NCI-H526 treated with DMSO at 0.1 percent for 48 hours (cell line): ENCODE results near the gene RYR3.

Experiments used
- DNase-seq: peaks from one replicate; lab custom pipeline; 2025; lab: John Stamatoyannopoulos, UW

The RYR3 gene

DNA sequence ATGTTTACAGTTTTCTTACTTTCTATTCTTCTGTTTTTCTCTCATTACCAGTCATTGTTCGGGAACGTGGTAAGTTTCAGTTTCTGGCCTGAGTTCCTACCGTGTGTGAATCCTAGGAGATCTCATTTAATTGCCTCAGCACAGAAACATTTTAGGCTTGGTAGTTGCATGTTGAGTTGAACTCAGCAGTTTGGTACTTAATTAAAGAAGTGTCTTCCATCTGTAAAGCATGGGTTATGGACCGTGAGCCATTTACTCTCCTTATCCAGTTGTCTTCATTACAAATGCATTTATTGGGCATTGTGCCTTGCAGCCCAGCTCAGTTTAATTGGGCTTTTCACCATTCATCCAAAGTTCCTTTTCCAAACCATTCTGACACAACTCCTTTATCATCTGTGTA, 515.4 kb downstream of the RYR3 start:
- no peak for DNase-seq

DNA sequence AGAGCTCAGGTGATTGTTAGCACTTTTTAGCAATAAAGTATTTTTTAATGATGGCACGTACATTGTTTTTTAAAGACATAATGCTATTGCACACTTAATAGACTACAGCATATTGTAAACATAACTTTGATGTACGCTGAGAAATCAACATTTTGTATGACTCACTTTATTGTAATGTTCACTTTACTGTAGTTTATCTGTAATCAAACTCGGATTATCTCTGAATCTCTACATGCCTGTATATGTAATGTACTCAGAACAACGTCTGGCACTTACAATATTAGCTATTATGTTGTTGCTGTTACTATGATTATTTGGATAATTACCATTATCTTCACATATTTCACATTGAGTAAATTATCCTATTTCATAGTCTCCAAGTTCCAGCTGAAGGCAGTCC, 519.6 kb downstream of the RYR3 start:
- DNase-seq, result no peak

DNA sequence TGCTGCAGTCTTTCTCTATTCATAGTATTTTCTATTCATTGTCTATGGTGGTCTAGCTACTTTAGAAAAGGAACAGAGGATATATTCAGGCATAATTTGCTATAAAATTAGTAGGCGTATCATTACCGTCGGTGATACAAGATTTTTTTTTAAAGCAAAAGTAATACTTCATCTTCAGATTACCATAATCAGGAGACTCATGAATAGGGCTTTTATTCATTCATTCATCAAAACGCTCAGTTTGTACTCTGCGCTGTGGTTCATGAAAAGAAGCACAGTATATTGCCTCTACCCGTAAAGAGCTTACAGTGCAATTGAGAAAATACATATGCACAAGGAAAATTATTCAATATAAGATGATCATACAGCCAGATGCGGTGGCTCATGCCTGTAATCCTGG, 520.9 kb downstream of the RYR3 start:
- DNase-seq, result no peak

DNA sequence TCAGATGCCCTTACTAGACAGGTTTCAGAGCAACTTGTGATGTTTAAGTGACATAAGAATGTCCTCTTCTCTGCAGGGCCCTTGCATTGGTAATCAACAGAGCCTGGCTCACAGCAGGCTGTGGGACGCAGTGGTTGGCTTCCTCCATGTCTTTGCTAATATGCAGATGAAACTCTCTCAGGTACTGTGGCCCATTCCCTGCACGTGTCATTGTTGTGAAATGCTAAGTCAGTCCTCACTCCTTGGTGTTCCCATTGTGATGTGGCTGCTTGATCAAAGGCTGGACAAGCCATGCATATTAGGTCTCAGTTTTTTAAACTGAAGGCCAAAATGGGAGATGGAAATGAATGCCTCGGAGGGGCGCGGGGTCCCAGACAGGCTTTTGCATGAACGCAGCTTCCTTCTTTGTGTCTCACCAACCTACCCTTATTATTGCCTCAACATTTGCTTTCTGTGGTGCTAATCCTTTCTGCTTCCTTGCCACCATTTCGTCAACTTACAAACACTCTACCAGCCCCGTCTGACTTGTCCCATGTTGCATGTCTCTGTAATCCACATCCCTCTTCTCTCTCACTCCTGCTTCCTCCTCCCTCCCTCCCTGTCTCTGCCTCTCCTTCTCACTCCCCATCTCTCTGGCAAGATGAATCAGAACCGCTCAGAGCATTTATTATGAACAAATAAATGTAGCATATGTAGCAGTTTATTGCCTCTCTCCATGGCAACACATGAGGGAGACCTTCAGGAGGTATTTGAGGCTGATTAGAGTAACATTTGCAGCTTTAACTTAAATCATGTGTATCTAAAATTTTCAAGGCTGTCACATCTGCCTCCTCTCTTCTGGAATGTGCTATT, 524.4 kb downstream of the RYR3 start:
- no peak for DNase-seq

DNA sequence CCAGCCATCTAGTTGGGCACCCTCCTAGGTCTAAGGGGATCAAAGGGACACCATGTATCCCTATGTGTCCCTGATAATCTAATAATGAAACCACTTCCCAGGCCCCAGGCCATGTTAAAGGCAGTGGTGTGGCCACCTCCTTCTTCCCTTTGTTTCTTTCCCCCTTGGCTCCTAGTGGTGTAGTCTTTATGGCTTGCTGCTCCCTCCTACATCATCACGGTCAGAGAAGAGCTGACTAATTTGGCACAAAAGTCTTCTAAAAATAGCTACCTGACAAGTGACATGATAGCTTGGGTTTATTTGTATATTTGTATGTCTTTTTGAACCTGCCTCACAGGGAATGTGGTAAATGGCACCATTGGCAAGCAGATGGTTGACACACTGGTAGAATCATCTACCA, 526.5 kb downstream of the RYR3 start:
- DNase-seq, result no peak

DNA sequence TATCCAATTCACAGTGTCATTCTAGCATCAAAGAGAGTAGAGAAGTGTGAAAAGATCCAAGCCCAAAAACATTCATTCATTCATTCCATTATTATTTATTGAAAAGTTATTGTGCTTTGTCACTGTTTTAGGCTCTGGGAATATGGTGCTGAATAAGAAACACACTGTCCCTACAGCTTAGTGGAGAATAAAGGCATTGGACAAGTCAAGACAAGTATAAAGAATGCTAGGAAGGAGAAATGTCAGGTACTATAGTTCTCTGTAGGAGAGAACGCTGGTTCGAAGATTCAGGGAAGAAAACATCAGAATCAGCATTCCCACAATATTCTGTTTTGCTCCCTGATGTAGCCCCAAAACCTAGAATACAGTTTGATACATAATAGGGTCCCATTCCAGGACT, 528.8 kb downstream of the RYR3 start:
- no peak for DNase-seq

DNA sequence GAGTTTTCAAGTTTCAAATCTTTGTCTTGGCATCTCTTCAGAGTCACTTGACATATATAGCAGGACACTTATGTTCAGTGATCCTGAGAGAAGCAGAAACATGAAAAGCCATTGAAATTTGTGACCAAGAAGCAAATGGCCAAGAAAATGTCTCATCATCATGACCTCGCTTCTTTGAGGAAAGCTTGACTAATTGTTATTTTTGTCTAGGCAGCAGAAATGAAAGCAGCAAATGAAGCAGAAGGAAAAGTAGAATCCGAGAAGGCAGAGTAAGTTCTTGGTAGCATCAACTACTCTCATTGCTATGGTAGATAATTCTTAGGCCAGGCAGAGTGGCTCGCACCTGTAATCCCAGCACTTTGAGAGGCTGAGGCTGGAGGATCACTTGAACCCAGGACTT, 529.8 kb downstream of the RYR3 start:
- no peak for DNase-seq

DNA sequence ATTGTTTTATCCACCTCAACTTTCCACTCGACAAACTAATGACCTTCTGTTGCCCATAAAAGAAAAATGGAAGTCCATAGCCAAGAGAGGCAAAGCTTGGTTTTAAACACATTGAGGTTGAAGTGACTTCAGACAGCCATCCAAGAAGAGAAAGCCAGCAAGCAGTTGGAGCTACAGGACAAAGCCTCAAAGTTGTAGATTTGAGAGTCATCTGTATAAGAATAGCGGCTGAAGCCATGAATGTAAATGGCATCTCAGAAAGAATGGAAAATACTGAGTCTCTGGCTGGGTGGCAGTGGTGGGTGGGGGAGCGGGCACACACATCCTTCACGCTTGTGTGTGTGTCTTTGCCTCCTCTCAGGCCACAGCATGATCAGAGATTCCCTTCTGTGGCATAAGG, 533.4 kb downstream of the RYR3 start:
- DNase-seq, result no peak

DNA sequence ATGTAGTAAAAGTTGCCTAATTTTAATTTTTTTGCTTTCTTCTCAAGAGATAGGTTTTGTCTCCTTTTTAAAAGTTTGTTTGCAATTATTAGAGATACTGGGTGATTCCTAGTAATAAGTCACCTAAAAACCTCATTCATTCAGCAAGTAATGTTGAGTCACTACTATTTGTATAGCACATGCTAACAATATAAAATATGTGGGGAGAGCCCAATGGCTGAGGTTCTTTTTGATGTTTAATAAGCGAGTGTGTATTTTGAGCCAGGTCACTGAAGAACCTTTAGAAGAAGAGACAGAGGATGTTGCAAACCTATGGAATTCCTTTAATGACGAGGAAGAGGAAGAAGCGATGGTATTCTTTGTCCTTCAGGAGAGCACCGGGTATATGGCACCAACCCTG, 533.8 kb downstream of the RYR3 start:
- DNase-seq, result no peak

DNA sequence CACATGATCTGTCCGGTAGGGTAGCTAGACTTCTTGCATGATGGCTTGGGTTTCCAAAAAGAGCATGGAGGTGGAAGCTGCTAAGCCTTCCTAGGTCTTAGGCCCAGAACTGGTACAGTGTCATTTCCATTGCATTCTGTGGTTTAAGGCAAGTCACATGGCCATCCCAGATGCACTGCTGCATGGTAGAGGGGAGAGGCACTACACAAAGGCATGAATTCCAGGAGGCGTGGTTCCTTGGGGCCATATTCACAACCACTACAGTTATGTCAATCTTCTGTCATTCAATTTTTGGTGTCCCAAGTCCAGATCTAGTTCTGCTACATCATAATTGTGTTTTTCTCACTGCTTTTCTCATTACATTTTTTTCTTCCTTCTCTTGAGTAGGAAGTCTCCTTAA, 535.4 kb downstream of the RYR3 start:
- no peak for DNase-seq

DNA sequence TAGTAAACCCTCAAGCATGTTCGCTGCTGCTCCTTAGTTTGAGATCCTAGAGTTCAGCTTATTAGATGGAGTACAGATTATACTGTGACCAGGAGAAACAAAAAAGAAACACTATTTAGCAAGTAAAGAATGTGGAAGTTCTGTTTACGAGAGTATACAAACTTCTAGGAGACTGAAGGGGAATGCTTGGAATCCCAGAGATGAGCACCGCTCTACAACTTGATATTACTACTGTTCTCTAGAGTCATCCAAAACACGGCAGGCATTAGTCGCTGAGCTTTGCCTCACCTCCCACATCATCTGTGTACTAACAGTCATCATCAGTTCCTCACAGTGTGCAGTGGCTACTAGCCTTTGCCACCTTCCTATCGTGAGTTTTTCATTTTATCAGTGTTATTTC, 536.1 kb downstream of the RYR3 start:
- DNase-seq, result no peak

DNA sequence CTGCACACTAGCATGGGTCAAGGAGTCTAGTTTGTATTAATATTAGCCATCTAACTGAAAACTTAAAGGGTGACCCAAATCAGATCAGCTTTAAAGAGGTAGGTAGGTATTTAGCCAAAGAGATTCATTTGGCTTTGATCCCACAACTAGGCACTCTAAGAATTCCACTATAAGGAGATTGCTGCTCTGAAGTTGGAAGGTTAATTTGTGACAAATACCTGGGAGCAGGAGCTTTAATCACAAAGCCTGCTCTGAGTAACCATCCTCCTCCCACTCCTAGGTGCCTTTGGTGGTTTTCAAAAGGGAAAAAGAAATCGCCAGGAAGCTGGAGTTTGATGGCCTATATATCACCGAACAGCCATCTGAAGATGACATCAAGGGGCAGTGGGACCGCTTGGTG, 537.2 kb downstream of the RYR3 start:
- no peak for DNase-seq

DNA sequence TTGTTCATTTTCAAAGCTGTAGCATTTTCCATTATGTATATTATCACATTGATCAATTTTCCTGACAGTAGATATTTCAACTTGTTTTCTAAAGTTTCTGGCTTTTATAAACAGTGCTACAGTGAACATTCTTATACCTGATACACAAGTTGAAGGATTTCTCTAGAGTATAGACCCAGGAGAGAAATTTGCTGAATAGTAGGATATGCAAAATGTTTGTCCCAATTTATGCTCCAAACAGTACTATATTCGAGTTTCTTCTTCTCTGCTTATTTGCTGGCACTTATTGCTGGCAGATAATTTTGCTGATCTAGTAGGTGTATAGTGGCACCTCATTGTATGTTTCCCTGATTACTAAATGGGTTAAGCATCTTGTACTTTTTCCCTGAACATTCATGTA, 540.3 kb downstream of the RYR3 start:
- no peak for DNase-seq

DNA sequence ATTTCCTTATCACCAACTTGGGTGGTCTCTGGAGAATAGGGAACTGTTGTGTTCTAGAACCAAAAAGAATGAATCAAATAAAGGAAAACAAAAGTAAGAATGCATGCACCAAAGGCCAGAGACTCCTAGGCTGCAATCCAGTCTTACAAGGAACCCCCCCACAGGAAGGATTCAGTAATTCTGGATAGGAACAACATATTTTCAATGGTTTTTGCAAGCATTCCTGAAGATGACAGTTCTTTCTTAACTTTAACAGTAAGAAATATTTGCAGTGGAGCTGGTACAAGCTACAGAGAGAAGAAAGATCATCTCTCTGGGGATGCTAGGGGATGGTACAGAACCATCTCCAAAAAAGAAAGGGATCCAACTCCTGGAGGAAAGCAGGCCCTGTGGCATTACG, 541.3 kb downstream of the RYR3 start:
- DNase-seq, result no peak

DNA sequence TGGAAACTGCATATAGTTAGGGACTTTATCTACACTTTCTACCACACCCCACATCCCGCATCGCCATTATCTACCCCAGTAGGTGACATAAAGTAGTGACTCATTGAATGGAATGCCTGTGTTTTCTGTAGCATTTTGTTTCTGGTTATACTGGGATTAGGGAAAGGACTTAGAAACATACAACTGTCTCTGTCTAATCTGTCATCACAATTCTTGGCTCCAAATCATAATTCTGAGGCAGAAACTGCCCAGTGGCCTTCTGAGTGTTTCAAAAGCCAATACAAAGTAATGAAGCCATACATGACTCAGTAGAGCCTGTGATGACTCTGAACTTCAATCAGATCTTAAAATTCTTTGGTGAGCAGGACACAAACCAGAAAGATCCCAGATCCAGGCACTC, 541.8 kb downstream of the RYR3 start:
- DNase-seq, result no peak

DNA sequence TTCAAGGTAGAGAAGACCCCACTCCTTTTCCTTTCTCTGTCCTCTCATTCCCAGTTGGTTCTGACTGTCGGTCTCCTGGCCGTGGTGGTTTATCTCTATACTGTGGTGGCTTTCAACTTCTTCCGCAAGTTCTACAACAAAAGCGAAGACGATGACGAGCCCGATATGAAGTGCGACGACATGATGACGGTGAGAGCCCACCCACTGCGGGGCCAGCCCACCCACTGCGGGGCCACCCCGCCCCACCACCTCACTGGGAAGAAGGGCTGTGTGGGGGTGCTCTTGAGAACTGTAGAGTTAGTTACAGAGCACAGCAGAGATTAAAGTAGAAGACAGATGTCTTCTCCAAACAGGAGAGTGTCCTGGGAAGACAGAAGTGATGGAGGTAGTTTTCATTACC, 547.0 kb downstream of the RYR3 start:
- DNase-seq, result no peak

DNA sequence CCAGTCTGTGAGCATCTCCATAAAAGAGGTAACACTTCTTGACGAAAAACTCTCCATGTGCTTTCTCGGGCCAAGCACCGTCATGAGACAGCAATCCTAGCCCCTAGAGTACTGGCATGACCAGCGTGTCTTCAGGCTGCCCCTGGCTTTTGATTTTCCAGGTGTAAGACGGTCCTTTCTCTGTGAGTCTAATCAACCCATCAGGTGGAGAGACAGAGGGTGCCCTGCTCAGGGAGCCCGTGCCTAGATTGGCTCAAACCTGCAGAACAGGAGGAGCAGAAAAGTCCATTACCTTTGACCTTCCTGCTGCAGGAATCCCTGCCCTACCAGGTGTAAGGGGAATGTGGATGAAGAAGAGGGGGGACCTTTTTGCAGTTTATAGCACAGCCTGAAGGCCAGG, 548.1 kb downstream of the RYR3 start:
- DNase-seq, result no peak

DNA sequence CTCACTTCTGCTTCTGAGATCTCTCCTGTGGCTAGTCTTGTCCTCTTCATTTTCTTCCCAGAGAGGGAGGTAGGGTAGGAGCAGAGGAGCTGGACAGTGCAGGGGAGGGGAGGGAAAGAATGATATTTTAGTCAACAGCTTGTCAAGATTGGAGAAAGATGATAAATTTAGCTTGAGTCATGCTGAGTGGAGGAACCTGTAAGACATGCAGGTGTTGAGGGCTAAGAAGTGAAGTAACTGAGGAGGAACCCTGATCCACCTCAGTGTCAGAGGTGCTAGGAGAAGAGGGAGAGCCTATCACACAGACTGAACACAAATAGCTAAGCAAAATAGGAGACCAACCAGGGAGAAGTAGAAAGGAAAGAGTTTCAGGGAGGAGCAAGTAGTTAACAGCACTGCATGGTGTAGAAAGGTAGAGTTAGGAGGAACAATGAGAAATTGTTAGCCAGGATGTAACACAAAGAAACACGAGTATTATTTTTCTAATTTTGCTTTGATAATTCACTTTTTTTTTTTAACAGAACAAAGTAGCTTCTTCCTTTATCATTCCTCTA, 549.3 kb downstream of the RYR3 start:
- DNase-seq, result no peak

DNA sequence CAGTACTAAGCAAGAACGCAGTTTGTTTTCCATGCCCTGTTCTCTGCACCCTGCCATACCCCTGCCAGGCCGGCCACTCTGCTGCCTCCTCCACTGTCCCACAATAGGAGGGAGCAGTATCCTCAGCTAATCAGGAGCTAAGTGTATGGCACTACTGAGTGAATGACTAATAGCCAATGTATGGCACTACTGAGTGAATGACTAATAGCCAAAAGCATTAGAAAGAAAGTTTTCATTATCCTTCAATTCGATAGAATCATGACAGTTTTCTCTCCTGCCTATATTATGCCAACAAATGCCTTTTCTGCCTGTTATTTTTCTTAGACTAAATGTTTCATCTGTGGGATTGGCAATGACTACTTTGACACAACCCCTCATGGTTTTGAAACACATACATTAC, 550.0 kb downstream of the RYR3 start:
- DNase-seq, result no peak

DNA sequence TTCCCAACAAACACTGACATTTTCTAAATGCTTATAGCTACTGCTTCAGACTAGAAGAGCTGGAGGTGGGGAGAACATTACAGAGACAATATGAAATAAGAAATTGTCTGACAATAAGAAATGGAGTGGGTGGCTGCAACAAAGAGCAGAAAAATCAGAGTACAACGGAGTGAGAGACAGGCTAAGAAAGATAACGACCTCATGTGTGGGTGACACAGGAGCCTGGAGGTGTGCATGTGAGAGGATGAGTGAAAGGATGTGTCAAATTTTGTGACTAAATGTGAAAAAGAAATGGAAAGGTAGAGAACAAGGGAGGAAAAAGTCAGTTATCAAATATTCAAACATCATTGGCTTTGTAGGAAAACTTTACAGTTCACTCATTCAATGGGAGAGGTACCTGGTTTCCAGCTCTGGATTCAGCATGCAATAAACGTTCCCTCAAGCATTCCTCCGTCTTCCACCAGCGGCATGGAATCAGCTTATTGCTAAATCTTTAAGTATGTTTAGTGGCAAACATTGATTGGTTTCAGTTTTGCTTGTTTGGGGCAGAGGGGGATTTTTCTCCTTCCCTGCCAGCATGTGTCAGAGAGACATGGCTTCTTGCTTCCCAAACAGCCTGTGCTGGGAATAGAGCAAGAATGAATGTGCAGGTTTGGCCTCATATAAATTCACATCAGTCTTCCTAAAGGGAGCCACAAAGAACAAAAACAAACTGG, 553.8 kb downstream of the RYR3 start:
- DNase-seq, result no peak

DNA sequence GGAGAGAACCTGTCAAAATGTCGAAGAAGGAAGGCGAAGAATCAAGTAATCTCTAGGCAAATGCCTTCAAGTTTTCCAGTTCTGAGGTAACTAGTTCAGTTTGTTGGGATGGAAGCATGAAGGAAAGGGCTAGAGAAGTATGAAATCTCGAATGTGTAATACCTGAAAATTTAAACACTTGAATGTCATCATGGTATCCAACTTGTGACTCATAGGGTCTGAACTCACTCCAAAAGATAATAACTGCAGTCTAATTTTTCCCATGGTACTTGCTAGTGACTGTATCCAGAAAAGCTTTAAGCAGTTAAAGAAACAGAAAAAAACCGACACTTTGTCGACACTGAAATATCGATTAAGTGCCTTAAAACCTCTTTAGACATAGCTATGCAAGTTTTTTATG, 554.6 kb downstream of the RYR3 start:
- no peak for DNase-seq

DNA sequence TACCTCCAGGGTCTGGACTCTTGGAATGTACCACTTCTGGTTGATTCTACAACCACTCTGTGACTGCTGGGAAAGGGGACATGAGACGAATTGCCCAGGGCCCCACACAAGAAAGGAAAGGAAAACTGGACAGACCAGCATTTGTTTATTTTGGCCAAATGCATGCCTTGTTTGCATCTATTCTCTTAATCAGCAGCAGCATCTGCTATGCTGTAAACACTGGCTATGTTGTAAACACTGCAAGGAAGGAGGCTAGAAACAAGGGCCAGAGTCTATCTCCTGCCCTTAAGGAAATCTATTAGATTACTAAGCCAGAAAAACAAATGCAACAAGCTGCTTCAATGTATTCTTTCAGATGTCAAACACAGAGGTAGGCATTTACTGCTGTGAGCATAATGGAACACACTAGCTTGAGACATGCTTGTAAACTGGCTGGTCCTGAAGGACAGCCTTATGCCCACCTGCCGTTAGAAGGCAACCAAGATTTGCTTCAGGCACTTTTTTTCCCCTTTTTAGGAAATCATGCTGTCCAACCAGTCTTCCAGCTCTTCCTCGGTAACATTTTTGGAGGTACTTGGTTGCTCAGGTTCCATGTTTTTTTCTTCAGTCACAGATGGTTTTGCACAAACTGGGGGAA, 555.5 kb downstream of the RYR3 start:
- no peak for DNase-seq

DNA sequence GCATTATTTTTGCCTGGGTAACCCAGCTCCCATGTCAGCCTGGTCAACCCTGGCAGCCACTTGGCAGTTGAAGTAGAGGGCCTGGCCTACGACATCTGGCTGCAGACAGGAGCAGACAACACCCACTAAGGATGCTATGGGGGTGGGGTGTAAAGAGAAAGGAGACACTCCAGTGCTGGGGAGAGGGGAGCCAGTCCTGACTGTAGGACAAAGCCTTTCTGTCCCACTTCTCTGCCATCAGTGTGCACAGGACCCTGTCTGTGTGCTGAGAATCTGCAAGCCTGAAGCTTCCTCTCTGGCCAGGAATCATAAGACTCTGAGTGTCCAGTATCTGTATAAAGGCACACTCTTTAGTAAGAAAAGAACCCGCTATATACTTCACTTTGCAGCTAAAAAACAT, 561.2 kb downstream of the RYR3 start:
- DNase-seq, result no peak
